ENCODE results near the gene TREH.
"Not testable (repeated sequence)": the region's sequence is repeated elsewhere in the genome, so short reads cannot be mapped to it uniquely, and the experiment has no call there.

TREH gene, protein sequence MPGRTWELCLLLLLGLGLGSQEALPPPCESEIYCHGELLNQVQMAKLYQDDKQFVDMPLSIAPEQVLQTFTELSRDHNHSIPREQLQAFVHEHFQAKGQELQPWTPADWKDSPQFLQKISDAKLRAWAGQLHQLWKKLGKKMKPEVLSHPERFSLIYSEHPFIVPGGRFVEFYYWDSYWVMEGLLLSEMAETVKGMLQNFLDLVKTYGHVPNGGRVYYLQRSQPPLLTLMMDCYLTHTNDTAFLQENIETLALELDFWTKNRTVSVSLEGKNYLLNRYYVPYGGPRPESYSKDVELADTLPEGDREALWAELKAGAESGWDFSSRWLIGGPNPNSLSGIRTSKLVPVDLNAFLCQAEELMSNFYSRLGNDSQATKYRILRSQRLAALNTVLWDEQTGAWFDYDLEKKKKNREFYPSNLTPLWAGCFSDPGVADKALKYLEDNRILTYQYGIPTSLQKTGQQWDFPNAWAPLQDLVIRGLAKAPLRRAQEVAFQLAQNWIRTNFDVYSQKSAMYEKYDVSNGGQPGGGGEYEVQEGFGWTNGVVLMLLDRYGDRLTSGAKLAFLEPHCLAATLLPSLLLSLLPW

DNA sequence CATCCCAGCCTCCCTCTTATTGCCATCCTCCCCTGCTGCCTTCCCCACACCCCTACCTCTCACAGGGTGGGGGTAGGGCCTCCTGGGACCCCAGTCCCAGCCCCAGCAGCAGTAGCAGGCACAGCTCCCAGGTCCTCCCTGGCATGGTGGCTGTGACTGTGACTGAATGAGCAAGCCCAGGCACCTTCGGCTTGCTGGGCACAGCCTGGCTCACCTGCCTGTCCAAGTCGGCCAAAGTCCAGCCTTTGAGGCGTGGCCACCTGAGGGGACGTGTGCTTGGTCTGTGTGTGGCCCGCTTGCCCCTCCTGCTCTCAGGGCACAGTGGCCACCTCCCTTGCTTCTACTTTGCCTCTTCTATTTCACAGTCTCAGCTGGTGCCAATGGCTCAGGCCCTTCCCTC is at the start of gene TREH:
Gene TREH (minus strand): TSS at position 168 of the 400 bp plus-strand sequence. CDS start 23 bp downstream, at position 145.
- no peak for DNase-seq

DNA sequence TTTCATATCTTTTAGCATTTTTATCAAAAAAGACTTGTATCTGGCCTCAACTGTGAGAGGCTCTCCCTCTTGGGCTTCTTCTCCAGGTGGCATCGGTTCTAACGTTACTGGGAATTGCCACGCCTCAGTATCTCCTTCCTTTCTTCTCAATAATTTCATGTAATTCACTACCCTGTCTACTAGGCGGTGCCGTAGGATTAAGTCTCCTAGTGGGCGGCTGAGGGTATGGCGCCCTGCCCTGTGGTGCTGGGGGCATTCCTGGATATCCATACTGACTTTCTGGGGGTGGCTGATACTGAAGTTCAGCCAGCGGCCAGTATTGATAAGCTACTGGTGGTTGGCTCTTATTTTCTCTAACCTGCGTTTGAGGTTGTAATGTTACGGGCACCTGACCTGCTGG is 48.7 kb upstream of the TREH start:
- not testable (repeated sequence) for DNase-seq

DNA sequence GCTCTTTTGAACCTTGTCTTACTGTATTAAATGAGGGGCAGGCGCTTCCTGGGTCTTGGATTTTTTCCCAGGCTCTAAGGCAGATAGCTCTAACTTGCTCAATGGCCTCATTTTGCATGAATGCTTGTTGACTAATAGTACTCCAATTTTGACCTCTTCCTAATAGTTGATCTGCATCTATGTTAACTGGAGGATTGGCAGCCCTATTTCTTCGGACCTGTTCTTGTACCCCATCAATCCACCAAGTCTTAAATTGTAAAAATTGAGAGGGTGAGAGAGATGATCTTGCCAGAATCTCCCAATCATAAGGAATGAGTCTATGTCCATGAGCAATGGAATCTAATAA is 48.2 kb upstream of the TREH start:
- not testable (repeated sequence) for DNase-seq

DNA sequence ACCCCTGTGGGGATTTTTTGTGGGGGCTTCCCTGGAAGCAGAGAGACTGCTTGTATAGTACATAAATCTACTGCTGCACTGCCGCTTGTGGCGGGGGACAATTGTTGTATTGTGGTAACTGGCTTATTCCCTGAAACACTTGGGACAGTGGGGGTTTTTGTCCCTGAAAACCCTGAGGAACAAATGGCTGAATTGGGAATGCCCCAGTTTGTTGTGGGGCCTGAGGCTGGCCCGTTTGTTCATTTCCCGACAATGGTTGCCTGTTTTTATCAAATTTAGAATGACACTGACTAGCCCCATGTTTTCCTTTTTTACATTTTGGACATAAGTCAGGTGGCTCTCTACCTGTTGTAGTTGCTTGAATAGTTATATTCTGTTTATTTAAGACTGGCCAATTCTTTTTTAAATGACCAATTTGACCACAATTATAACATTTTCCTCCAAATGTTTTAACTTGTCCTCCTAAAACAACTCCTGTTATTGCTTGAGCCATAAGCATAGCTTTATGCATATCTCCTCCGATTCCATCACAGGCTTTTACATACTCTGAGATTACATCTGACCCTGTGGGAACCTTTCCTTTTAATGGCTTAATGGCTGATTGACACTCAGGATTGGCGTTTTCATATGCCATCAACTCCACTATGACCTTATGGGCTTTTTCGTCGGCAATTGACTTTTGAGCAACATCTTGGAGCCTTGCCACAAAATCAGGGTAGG is 47.7 kb upstream of the TREH start:
- DNase-seq = not testable (repeated sequence)

DNA sequence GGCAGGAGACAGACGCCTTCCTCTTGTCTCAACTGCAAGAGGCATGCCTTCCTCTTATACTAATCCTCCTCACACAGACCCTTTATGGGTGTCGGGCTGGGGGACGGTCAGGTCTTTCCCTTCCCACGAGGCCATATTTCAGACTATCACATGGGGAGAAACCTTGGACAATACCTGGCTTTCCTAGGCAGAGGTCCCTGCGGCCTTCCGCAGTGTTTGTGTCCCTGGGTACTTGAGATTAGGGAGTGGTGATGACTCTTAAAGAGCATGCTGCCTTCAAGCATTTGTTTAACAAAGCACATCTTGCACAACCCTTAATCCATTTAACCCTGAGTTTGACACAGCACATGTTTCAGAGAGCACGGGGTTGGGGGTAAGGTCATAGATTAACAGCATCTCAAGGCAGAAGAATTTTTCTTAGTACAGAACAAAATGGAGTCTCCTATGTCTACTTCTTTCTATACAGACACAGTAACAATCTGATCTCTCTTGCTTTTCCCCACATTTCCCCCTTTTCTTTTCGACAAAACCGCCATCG is 42.1 kb upstream of the TREH start:
- DNase-seq = not testable (repeated sequence)

DNA sequence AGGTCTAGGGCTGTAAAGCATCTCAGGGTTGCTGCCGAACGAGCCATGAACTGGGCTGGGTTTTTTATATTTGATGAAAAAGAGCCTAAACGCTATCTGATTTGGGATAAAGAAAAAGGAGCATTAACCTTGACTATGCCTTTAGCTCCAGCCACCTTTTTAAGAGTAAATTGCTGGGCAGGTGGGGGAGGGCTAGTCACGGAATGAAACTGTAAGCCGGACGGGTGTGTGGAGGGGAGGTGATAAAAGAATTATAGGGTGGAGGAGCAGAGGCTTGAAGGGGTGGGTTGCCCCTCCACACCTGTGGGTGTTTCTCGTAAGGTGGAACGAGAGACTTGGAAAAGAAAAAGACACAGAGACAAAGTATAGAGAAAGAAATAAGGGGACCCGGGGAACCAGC is 41.3 kb upstream of the TREH start:
- DNase-seq = not testable (repeated sequence)

DNA sequence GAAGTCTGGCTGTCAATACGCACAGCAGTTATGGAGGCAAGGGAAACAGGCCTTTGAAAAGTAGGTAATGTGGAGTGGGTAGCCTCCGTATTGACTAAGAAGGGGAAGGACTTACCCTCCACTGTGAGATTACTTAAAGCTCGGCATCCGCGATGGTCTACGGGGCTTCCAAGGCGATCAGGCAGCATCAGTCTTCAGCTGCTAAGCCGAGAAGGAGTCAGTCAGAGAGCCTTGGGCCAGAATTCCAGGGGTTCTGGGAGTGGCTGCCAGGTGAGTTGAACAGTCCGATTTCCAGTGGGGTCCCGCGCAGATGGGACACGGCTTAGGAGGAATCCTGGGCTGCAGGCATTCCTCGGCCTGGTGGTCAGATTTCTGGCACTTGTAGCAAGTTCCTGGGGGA is 40.6 kb upstream of the TREH start:
- DNase-seq = not testable (repeated sequence)

DNA sequence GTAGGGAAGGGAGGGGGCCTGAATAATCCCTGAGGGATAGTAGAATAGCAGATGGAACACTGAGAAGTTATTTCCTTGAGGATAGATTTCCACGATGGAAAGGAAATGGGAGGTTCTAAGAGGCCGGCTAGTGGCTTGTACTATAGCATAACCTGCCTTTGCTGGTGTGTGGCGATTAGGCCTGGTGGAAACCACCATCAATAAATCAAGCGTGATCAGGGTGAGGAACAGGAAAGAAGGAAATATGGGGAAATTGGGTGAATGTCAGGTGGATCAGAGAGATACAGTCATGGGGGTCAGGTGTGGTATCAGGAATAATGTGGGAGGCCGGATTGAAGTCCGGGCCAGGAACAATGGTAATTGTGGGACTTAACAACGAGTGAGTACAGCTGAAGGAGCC is 39.1 kb upstream of the TREH start:
- DNase-seq = not testable (repeated sequence)

DNA sequence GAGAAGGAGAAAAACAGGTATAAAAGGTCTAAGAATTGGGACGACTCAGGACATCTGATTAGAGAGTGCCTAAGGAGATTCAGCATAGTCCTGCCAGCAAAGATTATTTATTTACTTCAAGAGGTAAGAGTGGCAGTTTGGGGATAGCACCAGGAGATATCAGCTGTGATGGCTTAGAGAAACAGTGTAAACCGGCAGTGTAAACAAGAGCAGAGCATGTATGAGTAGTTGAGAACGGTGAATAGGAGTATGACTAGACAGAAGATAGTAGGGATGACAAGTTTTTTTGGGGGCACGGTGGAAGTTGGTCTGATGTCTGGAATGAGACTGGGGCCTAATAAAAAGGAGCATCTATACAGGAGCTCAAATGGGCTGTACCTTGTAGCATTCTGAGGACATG is 38.3 kb upstream of the TREH start:
- DNase-seq = not testable (repeated sequence)

DNA sequence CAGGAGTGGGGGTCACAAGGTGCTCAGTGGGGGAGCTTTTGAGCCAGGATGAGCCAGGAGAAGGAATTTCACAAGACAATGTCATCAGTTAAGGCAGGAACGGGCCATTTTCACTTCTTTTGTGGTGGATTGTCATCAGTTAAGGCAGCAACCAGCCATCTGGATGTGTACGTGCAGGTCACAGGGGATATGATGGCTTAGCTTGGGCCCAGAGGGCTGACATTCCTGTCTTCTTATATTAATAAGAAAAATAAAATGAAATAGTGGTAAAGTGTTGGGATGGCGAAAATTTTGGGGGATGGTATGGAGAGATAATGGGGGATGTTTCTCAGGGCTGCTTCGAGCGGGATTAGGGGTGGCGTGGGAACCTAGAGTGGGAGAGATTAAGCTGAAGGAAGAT is 37.8 kb upstream of the TREH start:
- not testable (repeated sequence) for DNase-seq

DNA sequence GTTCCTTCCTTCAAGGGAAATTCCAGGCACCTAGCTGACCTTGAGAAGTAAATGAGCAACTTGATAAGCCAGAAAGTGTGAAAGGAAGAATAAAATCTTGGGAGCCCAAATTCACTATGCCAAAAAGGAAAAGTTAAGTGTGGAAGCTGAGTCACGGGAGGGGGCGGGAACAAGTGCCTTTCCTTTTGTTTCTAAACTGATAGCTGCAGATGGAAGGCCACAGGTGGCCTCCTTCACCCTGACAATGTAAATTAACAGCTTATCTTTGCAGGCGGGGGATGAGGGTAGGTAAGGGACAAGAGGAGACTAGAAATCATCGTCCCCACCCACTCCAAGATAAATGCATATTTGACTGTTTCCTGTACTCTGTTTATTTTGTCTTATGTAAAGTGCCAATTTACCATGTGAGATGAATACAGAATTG is 36.4 kb upstream of the TREH start:
- DNase-seq = no peak

DNA sequence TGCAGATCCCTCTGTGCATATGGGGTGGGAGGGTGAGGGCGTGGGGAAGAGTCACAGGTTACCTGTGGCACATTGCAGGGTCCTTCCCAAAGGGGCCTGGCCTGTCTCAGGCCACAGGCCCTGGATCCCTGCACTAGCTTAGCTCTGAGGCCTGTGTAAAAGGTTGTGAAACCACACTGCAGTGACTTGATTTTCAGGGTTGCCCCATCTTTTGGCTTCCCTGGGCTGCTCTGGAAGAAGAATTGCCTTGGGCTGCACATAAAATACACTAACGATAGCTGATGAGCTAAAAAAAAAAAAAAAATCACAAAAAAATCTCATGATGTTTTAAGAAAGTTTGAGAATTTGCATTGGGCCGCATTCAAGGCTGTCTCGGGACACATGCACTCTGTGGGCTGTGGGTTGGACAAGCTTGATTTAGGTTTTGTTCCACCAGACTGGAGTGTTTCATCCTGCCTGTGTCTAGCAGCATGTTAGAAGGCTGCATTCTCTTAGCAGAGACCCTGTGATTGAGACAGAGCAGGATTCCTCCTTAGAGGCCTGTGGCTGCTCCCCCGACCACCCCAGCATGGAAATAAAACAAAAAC is 35.9 kb upstream of the TREH start:
- DNase-seq = no peak

DNA sequence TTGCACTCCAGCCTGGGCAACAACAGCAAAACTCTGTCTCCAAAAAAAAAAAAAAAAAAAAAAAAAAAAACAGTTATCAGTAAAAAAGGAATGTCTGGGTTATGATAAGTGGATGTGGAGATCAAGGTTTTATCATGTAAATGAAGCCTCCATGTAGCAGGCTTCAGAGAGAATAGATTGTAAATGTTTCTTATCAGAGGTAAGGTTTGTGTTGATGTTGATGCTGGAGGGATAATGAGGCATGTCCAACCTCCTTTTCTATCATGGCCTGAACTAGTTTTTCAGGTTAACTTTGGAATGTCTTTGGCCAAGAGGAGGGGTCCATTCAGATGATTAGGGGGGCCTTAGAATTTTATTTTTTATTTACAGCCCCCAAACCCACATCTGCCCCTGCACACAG is 35.4 kb upstream of the TREH start:
- DNase-seq = no peak

DNA sequence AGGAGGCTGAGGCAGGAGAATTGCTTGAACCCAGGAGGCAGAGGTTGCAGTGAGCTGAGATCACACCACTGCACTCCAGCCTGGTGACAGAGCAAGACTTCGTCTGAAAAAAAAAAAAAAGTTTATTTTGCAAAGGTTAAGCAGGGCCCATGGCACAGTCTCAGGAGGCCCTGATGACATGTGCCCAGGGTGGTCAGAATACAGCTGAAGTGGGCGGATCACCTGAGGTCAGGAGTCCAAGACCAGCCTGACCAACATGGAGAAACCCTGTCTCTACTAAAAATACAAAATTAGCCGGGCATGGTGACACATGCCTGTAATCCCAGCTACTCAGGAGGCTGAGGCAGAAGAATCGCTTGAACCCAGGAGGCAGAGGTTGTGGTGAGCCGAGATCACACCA is 35.0 kb upstream of the TREH start:
- DNase-seq = not testable (repeated sequence)

DNA sequence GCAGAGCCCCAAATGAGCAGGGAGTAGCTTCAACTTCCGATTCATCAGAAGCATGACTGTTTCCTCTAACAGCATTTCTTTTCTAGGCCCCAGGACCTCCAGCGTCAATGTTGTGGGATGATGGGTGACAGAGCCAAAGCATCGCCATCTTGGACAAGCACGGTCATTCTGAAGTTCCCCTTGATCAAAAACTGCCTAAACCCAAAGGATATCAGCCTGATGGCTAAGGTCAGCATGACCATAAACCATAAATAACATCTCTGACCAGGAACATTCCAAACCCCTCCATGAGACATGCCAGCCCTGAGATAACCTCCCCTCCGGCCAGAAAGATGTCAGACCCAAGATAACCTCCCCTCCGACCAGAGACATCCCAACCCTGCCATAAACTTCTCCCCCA is 28.8 kb upstream of the TREH start:
- no peak for DNase-seq

DNA sequence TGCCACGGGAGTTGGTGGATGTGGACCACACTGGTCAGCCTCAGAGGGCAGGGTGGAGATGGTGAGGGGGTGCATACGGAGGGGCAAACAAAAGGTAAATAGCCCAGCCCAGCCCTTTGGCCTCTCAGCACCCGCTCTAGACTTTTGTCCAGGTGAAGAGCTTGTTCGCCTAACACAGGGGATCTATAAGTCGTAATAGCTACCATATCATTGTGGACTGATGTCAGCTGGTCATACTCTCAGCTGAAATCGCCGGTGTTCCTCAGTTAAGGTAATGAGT is 27.0 kb upstream of the TREH start:
- DNase-seq = no peak

DNA sequence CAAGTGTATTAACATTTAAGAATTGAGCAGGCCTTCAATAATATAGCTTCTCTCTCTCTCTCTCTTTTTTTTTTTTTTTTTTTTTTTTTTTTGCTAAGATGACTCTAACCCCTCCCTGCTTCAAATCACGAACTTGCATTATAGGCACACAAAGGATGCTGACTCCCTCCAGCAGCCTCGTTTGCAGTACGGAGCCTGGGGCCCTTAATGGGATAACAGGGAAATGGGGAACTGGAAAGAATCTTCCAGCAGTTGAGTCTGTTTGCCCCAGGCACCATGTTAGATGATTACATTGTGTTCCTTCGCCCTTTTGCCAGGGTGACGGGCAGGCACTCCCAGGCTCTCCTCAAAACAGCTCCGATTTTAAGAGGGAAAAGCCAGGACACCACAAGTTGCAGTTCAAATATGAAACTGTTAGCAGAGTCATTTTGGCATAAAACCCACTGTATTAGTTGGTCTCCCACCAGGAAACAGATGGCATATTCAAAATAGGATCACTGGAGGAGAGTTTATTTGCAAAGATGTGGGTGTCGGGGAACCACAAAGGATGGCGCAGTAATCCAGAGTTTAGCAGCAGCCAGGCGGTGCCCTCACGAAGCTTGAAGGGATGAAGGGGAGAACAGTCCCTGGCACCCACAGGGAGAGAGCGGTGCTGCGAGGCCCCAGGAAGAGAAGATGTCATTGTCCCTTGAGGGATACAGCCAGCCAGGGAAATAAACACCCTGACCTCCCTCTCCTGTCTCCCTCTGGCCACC is 26.5 kb upstream of the TREH start:
- no peak for DNase-seq

DNA sequence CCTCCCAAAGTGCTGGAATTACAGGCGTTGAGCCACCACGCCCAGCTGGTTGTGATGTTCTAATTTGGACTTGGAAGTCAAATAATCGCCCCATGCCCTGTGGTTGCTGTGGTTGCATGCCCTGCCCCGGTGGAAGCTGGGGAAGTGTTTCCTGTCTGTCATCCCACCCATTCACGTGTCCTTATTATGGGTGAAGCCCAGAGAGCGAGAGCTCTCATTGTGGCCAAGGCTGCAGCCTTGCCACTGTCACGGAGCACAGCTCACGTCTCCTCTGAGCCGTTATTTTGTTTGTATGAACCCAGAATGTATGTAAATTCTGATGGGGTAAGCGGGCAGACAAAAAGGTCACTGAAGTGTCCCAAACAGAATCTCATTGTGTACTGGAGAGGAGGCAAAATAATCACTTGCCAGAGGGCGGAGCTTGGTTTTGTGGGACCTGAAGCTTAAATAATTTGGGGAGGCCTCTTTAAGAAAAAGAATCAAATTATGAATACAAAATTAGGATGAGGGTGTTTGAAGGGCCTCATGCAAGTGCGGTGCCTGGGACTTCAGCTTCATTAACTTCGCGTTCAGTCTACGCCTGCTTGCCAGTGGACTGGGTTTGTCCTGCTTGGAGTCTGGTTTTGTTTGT is 25.8 kb upstream of the TREH start:
- no peak for DNase-seq

DNA sequence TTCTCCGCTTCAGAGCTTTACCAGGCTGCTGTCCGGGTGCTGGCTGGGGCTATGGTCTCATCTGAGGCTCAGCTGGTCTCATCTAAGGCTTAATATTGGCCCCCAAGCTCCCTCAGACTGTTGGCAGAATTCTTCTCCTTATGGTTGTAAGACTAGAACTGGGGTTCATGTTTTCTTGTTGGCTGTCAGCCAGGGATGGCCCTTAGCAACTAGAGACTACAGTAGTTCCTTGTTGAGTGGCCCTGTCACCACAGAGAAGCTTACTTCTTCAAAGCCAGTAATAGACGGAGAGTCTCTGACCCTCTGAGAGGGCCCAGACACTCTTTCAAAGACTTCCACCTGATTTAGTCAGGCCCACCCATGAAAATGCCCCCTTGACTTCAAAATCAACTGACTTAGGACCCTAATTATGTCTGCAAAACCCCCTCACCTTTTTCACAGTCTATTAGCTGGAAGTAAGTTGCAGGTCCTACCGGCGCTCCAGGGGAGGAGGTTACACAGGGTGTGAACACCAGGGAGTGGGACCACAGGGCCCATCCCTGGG is 24.2 kb upstream of the TREH start:
- no peak for DNase-seq

DNA sequence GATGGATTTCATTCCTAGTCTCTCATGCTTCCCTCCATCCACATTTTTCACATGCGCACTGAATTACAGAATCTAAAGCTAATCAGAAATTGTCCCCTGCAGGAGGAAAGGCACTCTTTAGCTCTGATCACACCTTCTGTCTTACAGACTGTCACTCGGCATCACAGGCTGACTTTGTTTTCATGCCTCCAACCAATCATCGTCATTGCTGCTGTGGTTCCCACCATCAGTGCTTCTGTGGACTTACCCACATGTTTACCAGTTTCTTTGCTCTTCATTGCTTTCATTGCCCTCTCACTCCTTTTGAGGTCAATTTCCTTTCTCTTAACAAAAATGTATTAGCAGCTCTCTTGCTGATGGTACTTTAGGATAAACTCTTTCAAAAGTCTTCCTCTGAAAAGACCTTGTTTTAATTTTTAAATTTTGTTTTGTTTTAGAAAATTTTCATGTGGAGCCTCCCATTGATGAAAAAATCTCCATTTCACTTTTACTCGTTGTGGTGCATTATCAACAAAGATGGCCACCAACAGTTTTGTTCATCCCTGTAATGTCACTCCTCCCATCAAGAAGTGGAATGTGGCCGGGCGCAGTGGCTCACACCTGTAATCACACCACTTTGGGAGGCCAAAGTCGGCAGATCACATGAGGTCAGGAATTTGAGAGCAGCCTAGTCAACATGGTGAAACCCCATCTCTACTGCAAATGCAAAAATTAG is 20.2 kb upstream of the TREH start:
- peak; percentile 42 for DNase-seq

DNA sequence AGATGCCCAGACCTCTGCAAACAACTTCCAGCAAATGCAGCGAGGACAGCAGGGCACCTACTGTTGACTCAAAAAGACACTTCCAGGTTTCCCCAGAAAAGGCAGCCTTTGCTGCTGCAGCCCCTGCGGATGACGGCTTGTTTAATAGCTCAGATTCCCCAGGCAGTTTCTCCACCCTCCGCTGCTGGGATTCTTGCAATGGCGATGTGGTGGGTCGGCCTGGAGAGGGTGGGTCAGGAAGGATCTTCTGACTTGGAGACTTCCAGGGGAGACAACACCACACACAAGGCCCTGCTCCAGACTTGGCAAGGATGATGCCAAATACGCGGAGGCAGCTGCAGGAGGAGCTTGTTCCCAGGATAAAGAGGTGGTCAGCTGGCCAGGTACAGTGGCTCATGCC is 17.9 kb upstream of the TREH start:
- no peak for DNase-seq

Data from stimulated activated CD4-positive, alpha-beta T cell treated with anti-CD3 and anti-CD28 coated beads, Interleukin-4, amount 100 ng/mL, for 24 hours (primary cell).